ENCODE data around the gene ICOS. TPM values are rescaled to one million over a fixed set of nuclear protein-coding genes. Genes with fewer than 3 reads are reported as not detected.

Gene ICOS
- total RNA-seq, 1 donor from 2014 or later: not detected

Other genes starting within 250 kb of the ICOS start
- gene CD28, start 230.1 kb upstream of the ICOS start, total RNA-seq: not detected in 2 replicates
- not detected in 2 replicates for gene CTLA4, start 69.0 kb upstream of the ICOS start, total RNA-seq

Data from progenitor cell of endocrine pancreas (in vitro differentiated cells).